Tibial nerve (tissue), 4 donors: ENCODE results near the gene ATPAF1.

Experiments used
- CTCF ChIP-seq, 5 experiments: fragments of 200-600 bp in 3 of 5; fragments of 450-650 bp in 2 of 5; sonication (generic) in 3 of 5; IDR thresholded peaks; one replicate each; pipeline ENCODE4 v1.5.1; 2016 to 2019; ENCODE audit warnings: antibody characterized with exemption in 5 of 5, mild to moderate bottlenecking in 3 of 5, moderate library complexity in 2 of 5
- EP300 ChIP-seq, 2 donors: sonication (generic); formaldehyde crosslinking; IDR thresholded peaks; one replicate each; pipeline ENCODE4 v1.6.1; 2017; ENCODE audit warnings: antibody characterized with exemption in 2 of 2, mild to moderate bottlenecking in 1 of 2
- POLR2A ChIP-seq, 2 donors: fragments of 450-650 bp; IDR thresholded peaks; one replicate each; pipeline ENCODE4 v1.6.1; 2017; ENCODE audit warnings: antibody characterized with exemption in 2 of 2, mild to moderate bottlenecking in 2 of 2, moderate library complexity in 2 of 2

- TF ChIP-seq CTCF (IDR thresholded peaks at IDR 0.05) (no peak), EP300 (IDR thresholded peaks at IDR 0.05) (no peak), POLR2A (IDR thresholded peaks at IDR 0.05) (no peak)
These were observed 46.8 kb upstream of the ATPAF1 start for GRCh38 chr1:46714976-46715375.
